GM18868 (cell line): Measurements from ENCODE around the gene GMDS.

Experiments
- ATAC-seq: cut with Tn5 transposase; IDR thresholded peaks from one replicate; pipeline ENCODE4 v1.9.1; 2021; ENCODE audit warnings: mild to moderate bottlenecking, moderate library complexity; ENCODE audit not compliant: unreplicated experiment

The GMDS gene

DNA sequence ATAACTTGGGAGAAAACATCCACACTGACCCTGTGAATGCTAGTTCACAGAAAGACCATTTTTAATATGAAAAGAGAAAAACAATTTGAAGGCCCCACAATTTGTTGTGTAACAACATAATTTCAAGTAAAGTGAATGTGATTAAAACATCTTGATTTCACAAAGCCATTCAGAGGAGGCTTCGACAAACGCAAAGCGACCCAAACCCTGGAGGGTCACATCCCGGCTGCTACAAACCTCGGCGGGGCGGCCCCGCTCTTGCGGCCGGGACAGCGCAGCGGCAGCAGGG is 621.7 kb downstream of the GMDS start:
- ATAC-seq: no peak

GRCh38 chr6:1622851-1623768 is 622.3 kb downstream of the GMDS start:
- no peak for ATAC-seq

DNA sequence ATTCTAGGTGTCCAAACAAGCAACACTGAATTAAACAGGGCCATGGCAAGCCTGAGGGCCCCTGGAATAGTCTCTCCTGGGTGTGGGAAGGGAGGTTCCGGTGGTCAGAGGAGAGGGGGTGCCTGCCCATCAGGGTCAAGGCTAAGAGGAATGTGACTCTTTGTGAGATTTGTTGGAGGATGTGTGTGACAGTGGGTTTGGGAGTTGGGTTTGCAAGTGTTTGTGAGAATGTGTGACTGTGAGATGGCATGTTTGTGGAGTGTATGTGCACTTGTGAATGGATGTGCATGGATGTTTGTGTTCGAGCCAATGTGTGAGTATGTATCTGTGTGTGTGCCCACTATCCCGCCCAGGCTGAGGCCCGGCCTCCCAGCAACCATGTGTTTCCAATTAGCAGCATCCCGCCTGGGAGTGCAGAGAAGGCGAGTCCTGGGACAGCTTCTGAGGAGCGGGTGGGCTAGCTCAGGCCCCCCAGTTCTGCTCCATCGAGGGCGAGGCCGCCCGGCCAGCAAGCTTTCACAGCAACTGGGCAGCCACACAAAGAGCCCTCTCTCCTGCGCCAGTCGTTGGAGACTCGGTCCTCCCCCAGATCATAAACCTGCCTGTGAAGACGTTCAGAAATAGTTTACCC is 623.1 kb downstream of the GMDS start:
- no peak for ATAC-seq

- ATAC-seq: no peak
Measured at GRCh38 chr6:1621070-1621701, 624.2 kb downstream of the GMDS start.

DNA sequence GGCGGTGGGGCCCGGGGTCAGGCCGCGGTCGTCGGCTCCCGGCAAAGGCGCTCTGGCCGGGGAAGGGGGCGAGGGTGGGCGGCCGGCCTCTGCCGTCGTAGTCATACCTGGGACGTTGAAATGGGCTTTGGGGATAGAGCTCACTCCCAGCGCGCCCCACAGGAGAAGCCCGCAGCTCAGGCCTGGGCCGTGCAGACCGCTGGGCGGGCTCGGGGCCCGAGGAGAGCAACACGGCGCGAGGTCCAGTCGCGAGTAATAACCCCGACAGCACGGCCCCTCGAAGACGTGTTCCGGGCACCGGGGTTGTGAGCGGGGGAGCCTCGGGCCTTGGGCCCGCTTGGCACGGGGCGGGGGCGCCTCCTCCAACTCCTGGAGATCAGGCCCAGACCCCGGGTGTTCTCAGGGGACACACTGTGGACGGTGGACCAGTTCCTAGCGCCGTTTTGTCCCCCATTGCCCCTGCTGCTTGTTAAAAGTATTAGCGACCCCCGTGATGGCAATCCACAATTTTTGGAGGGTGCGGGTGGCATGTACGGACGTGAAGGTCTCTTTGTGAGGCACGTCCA is 624.8 kb downstream of the GMDS start:
- ATAC-seq: no peak

DNA sequence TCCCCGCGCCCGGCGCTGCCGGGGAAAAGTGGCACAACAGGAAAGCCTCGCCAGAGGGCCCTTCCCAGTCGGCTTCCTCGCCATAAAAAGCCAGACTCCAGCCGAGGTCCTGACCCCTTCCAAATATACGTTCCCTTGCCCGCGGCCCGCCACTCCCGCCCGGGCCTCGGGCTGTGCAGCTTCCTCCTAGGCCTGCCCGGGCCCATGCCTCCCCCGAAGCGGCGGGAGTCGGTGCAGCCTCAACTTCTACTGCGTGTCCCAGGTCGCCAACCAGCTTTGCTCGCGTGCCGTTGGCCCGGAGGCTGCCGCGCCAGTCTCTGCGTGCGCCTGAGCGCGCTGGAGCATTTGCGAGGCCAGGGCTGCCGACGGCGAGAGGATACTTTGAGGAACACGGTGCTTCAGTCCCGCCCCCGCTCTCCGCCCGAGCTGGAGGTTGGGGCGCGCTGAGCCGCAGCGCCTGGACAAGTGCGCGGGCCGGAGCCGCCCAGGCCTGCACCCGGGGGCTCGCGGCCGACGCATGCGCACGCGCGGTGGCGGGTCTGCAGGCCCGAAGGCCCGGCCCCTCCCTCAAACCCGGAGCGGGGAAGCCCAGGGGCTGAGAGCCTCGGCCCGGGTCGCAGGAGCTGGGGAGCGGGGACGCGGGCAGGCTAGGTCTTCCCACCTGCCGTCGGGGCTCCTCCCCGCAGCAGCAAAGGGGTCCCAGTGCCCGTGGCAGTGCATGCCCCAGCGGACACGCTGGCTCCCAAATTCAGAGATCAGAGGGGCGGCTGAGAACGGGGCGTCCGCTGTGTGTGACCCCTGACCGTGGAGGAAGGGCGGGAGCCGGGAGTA is 625.5 kb downstream of the GMDS start:
- no peak for ATAC-seq

GRCh38 chr6:1619098-1619672 is 626.2 kb downstream of the GMDS start:
- ATAC-seq: no peak

GRCh38 chr6:1618311-1619097 is 626.9 kb downstream of the GMDS start:
- ATAC-seq: no peak

DNA sequence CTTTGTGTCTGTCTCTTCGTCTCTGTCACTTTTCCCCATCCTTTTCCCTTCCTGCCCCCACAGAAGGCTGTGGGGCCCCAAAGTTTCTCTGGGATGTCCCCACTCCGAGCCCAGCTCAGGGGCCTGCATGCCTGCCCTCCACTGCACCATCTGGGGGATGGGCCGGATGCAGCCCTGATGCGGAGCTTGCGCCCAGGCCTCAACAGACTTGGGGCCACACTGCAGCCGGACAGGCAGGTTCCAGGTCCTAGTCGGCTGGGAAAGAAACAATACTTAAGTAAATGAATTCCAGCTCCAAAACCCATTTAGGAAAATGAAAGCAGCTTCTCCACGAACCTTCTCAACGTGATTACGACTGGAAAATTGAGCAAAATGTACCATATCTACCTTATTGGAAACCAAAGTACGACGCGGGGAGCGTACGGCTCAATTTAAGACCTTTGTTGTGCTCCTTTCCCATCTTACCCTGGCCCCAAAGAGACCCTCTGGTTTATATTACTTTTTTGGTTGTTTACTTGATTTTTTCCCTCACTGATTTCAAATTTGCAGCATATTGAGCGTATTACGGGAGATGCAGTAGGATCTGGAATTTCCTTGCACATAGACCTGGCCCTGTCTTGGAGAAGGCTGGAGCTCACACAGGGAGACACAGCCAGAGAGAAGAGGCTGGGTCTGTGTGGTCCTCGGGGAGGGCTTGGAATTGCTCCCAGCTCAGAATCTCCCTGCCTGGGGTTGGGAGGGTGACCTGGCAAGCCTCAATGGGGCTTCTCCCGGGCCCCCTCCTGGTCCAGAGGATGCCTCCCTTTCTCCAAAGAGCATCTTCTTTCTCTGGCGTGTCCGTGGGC is 627.7 kb downstream of the GMDS start:
- no peak for ATAC-seq

- ATAC-seq: no peak
Measured at GRCh38 chr6:1616701-1617463, 628.5 kb downstream of the GMDS start.

DNA sequence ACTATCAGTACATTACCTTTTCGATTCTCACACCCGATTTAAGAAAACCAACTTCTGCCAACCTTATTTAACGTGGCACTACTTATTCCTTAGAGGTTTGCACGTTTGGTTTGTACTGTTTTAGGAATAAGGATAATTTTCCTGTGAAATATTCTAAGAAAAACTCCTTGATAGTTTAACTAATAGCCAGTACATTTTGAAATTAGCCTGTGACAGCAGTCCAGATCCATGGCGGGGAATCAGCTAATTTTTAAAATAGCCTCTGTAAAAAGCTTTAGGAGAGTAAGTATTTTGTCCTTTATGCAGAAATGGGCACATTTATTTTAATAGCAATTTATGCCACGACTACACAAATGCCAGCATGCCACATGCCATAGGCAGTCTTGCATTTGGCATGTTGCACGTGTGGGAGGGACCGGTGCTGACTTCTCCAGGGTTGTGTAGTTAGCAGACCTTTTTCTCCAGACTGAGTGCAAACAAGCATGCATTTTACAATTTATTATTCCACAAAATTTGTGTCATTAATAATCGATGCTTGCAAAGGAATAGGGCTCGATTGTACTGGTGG is 629.5 kb downstream of the GMDS start:
- ATAC-seq: no peak

- no peak for ATAC-seq
Measured at GRCh38 chr6:1615151-1615852, 630.1 kb downstream of the GMDS start.

- no peak for ATAC-seq
Measured at GRCh38 chr6:1614448-1615150, 630.8 kb downstream of the GMDS start.

DNA sequence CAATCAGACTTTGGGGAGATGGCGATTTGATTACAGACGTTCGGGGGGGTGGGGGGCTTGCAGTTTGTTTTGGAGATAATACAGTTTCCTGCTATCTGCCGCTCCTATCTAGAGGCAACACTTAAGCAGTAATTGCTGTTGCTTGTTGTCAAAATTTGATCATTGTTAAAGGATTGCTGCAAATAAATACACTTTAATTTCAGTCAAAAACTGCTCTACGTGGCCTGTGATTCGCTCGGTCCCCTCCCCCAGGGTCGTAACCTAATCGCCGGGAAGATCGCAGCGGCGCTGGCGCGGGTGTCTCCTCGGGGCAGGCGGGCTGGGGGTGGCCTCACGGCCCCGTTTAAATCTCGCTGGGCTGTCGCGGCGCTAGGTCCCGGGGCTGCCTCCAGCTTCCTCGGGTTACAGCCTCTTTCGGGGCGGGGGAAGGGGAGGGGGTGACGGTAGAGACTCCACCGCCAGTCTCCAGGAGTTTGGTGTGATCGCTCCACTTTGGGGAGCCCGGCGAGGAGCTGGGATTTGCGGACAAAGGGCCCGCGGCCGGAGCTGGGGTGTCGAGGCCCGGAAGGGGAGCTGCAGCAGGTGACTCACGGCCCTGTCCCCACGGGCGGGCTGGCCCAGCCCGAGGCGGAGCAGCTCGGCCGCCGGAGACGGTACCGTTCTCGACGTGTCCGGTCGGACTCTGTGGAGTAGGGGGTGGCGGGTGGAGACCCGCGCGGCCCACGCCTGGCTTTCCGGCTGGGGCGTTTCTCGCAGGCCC is 631.5 kb downstream of the GMDS start:
- no peak for ATAC-seq

DNA sequence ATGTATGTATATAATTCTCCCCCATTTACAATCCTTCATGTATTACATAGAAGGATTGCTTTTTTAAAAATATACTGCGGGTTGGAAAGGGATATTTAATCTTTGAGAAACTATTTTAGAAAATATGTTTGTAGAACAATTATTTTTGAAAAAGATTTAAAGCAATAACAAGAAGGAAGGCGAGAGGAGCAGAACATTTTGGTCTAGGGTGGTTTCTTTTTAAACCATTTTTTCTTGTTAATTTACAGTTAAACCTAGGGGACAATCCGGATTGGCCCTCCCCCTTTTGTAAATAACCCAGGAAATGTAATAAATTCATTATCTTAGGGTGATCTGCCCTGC is 632.1 kb downstream of the GMDS start:
- no peak for ATAC-seq

- no peak for ATAC-seq
Measured at GRCh38 chr6:1612974-1613306, 632.5 kb downstream of the GMDS start.
